Fibroblast of the aortic adventitia (primary cell): ENCODE measurements around the gene MAGED2. TPM values are rescaled to one million over a fixed set of nuclear protein-coding genes. Genes with fewer than 3 reads are reported as not detected.
"Not testable (repeated sequence)": the region's sequence is repeated elsewhere in the genome, so short reads cannot be mapped to it uniquely, and the experiment has no call there.

ENCODE experiments used
- DNase-seq: peaks from one replicate; pipeline ENCODE4 v3.0.0-alpha.2; 2010; ENCODE audit warnings: low read depth
- H3K4me3 ChIP-seq: 2 replicates; pipeline ENCODE4 v1.5.1; 2011; ENCODE audit warnings: low read depth, mild to moderate bottlenecking, control low read depth, low read length, moderate library complexity
- small RNA-seq: library from RNA; depleted of rRNA; stranded (forward); fragments of <200 nt; gene quantifications from one replicate; pipeline ENCODE3, GENCODE V24; 2012
- total RNA-seq: library from RNA; depleted of rRNA; stranded (reverse); fragments of >200 nt; gene quantifications from 2 replicates; pipeline ENCODE4 v1.2.3, GENCODE V29; 2012; ENCODE audit warnings: low replicate concordance
- TF ChIP-seq, protein P1 (sequence below): IDR thresholded peaks from 2 replicates; pipeline ENCODE4 v1.5.1; 2011; ENCODE audit warnings: mild to moderate bottlenecking, low read length, control low read depth, inconsistent platforms; ENCODE audit not compliant: insufficient read depth

Gene MAGED2
- total RNA-seq, 1 donor, result 163 TPM

DNA sequence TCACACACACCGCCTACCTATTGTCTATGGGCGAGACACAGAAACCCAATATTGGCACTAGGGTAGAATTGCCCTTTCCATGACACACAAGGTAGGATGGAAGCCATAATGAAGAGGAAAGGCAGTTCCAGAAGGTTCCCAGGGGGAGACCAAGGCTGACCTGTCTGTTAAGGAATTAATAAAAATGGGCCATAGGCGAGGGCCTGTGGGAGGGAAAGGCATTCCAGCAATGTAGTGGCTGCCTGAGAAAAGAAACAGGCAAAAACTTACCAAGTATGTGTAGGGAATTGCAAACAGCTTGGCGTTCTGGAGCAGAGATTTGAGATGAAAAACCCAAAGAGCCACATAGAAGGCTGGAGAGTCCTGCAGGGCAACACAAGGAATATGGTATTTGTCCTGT is 19.1 kb downstream of the MAGED2 start:
- DNase-seq, result no peak
- TF ChIP-seq, protein P1, sequence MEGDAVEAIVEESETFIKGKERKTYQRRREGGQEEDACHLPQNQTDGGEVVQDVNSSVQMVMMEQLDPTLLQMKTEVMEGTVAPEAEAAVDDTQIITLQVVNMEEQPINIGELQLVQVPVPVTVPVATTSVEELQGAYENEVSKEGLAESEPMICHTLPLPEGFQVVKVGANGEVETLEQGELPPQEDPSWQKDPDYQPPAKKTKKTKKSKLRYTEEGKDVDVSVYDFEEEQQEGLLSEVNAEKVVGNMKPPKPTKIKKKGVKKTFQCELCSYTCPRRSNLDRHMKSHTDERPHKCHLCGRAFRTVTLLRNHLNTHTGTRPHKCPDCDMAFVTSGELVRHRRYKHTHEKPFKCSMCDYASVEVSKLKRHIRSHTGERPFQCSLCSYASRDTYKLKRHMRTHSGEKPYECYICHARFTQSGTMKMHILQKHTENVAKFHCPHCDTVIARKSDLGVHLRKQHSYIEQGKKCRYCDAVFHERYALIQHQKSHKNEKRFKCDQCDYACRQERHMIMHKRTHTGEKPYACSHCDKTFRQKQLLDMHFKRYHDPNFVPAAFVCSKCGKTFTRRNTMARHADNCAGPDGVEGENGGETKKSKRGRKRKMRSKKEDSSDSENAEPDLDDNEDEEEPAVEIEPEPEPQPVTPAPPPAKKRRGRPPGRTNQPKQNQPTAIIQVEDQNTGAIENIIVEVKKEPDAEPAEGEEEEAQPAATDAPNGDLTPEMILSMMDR, result no peak
- no peak overlapping the region for H3K4me3 ChIP-seq

DNA sequence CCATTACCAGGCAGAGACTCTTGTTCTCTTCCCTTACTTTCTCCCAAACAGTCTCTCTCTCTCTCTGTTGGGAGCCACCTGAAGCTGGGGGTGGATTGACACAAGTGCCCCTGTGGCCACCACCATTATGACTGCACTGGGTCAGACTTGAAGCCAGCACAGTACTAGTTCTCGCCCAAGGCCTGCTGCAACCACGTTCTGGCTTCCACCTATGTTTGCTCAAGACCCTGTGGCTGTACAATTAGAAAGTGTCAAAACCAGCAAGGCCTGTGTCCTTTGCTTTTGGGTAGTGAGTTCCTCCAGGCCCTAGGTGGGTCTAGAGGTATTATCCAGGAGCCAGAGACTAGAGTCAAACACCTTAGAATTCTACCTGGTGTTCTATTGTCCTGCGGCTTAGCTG is 31.0 kb downstream of the MAGED2 start:
- TF ChIP-seq, protein P1, result no peak
- H3K4me3 ChIP-seq, result no peak overlapping the region
- no peak for DNase-seq

DNA sequence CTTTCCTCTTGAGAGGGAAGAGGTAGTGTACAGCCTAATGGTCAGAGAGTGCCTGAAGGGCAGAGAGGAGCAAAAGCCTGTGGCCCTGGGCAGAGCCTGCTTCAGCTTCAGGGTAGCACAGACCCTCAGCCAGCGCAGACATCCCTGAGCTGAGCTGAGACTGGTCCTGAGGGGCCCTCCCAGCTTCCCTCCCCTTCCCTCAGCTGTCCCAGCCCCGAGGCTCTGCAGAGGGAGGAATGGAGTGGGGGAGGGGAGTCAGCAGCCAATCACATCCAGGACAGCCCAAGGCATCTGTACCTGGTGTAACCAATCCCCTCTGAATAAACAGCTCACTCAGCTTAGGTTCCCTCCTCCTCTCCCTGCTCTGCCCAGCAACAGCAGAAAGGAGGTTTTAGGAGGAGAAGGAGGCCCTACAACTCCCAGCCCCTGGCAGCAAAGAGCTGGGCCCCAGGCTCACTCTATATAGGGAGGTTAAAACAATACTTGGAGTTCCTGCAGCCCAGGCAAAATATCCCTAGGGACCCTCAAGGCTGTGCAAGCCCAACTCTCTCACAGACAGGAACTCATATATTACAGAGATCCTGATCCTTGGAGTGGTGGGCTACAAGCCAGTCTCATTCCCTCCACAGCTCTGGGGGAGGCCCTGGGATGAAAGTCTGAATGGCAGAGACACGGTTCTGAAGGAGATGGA is 33.8 kb downstream of the MAGED2 start:
- peak; percentile 9 for DNase-seq
- not testable (repeated sequence) for H3K4me3 ChIP-seq

DNA sequence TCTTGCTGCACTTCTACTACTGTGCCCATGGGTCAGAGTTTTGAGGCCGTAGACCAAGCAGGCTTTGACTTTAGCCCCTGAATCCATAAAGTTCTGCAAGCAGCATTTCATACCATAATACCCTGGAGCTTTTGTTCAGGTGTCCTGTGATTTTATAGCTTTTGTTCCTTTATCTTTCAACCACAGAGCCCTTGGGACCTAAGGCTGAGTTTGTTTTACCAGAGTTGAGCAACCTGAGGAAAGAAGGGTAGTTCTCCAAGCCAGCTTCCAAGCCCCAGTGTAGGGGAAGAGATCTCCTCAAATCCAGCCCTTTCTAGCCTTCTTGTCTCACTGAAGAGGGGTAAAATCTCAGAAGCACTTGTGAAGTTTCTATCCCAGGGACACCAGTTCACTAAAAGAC is 35.1 kb downstream of the MAGED2 start:
- TF ChIP-seq, protein P1, result no peak
- no peak for DNase-seq
- H3K4me3 ChIP-seq, result no peak overlapping the region

DNA sequence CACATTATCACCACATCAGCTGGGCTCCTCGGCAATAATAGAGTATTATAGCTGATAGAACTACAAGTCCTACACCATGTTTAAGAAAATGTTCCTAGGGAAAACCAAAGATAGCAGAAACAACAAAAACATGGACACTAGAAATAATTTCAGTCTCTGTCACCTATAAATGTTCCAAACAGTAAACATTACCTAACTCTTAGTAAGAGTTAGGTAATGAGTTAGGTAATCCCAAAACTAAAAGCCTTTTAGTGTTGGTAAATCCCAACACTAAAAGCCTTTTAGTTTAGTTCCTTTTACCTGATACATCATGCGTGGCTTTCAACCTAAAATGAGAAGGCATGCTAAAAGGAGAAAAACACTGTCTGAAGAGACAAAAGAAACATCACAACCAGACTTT is 35.5 kb downstream of the MAGED2 start:
- DNase-seq, result no peak
- TF ChIP-seq, protein P1, result no peak
- no peak overlapping the region for H3K4me3 ChIP-seq

DNA sequence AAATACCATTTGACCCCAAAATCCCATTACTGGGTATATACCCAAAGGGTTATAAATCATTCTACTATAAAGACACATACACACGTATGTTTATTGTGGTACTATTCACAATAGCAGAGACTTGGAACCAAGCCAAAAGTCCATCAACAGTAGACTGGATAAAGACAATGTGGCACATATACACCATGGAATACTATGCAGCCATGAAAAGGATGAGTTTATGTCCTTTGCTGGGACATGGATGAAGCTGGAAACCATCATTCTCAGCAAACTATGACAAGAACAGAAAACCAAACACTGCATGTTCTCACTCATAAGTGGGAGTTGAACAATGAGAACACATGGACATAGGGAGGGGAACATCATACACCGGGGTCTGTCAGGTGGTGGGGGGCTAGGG is 40.2 kb downstream of the MAGED2 start:
- not testable (repeated sequence) for H3K4me3 ChIP-seq, DNase-seq

DNA sequence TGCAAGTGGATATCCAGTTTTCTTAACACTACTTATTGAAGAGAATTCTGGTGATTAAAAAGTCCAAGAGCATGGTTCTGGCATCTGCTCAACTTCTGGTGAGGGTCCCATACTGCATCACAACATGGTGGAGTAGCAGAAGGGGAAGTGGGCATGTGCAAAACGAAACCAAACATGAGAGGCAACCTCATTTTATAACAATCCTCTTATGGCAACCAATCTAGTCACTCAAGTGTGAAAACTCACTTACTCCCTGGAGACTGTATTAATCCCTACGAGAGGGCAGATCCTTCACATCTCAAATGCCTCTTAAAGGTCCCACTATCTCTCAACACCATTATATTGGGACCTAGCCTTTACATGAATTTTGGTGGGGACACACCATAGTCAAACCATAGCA is 57.7 kb downstream of the MAGED2 start:
- TF ChIP-seq, protein P1, result no peak
- H3K4me3 ChIP-seq, result no peak overlapping the region
- no peak for DNase-seq

Small RNA genes within 50 kb of the gene (small RNA-seq; reads per million reads assigned to genes)
- gene AL049732.1, result not detected
- gene SNORA11, result 52.0 reads per million, percentile 97 among the genes with 10 or more reads in this experiment

Other genes starting within 250 kb of the MAGED2 start
- gene ITIH6, start 9.5 kb upstream of the MAGED2 start, total RNA-seq, result not detected in 2 replicates
- gene TRO, start 113.1 kb downstream of the MAGED2 start, total RNA-seq, result 12.5 and 13.1 TPM in 2 replicates
- 0.09 TPM in 1 of 2 replicates, not detected in the other for gene PFKFB1, start 186.4 kb downstream of the MAGED2 start, total RNA-seq
- 4.7 and 8.8 TPM in 2 replicates for gene APEX2, start 192.6 kb downstream of the MAGED2 start, total RNA-seq
- gene ALAS2, start 223.2 kb downstream of the MAGED2 start, total RNA-seq, result not detected in 2 replicates